Measurements from ENCODE around the gene UBR1.
"Not testable (repeated sequence)": the region's sequence is repeated elsewhere in the genome, so short reads cannot be mapped to it uniquely, and the experiment has no call there.

The UBR1 gene

DNA sequence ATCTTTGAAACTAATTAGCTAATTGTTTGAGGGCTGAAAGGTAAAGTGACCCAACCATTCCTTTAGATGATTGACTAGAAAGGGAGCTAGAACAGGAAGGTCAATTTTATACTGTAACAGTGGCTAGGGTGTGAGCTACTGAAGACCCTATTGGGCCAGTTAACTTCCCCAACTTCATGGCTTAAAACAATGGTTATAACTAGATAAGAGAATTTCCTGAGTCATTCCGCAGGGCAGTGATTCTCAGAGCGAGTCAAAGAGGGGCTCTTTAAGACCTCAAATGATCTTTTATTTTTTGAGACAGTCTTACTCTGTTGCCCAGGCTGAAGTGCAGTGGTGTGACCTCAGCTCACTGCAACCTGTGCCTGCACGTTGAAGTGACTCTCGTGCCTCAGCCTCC is 151.5 kb downstream of the UBR1 start:
- DNase-seq: no peak

DNA sequence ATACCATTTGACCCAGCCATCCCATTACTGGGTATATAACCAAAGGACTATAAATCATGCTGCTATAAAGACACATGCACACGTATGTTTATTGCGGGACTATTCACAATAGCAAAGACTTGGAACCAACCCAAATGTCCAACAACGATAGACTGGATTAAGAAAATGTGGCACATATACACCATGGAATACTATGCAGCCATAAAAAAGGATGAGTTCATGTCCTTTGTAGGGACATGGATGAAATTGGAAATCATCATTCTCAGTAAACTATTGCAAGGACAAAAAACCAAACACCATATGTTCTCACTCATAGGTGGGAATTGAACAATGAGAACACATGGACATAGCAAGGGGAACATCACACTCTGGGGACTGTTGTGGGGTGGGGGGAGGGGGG is 156.9 kb downstream of the UBR1 start:
- not testable (repeated sequence) for DNase-seq

DNA sequence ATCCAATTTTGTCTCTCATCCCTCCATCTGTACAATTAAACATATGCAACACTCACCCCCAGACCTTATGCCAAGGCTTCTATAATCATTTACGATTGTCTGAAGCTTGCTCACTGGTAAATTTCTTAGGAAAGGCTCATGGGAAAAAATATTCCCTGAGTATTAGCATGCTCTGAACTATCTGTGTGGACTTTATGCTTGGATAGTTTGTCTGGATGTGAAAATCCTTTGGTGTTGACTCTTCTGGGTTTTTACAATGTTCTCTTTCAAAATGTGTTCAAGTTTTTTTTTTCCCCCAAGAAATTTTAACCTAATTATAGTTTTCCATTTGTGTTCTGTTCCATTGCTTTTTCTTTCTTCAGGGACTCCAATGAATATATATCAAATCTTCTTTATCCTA is 165.3 kb downstream of the UBR1 start:
- DNase-seq: no peak

DNA sequence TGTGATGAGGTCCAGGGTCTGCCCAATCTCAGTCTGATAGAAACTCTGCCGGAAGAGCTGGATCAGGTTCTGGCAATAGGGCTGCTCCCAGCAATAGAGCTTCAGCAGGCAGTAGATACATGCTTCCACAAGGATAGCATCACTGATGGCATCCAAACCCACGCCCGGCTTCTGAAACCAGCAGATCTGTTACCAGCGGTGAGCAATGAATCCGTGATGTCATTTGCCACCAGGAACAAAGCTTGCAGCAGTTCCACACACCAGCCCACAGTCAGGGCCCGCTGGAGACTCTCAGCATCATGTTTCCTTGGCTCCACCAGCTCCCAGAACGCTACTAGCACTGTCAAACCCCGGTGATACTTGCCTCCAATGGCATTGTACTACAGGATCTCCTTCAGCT is 166.0 kb downstream of the UBR1 start:
- DNase-seq: no peak

DNA sequence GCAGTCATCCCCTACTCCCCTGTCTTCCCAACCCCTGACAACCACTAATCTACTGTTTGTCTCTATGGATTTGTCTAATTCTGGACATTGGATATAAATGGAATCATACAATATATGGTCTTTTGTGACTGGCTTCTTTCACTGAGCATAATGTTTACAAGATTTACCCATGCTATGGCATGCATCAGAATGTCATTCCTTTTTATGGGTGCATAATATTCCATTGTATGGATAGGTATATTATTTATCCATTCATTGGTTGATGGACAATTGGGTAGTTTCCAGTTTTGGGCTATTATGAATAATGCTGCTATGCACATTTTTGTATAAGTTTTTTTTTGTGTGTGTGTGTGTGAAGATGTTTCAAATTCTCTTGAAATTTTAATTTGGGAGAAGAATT is 168.7 kb downstream of the UBR1 start:
- no peak for DNase-seq

DNA sequence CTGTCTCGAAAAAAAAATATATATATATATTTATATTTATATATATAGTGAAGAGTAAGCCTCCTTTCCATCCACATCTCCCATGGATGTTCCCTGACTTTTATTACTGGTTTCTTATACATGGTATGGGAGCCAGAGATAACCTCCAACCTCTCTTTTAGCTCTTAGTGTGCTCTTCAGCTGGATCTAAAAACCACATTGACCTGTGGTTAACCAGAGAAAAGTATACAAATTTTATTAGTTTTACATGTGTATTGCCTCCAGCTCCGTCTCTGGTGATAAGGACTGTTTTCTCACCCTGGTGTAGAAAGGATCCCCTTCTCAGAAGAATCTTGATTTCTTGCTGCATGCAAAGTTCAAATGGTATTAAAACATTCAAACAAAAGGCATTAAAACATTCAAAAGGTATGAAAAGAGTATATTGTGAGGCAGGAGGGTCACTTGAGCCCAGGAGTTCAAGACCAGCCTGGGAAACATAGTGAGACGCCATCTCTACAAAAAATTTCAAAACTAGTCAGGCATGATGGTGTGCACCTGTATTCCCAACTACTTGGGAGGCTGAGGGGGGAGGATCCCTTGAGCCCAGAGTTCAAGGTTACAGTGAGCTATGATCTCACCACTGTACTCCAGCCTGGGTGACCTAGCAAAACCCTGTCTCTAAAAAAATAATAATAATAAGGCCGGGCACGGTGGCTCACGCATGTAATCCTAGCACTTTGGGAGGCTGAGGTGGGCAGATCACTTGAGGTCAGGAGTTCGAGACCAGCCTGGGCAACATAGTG is 171.8 kb downstream of the UBR1 start:
- DNase-seq: no peak

DNA sequence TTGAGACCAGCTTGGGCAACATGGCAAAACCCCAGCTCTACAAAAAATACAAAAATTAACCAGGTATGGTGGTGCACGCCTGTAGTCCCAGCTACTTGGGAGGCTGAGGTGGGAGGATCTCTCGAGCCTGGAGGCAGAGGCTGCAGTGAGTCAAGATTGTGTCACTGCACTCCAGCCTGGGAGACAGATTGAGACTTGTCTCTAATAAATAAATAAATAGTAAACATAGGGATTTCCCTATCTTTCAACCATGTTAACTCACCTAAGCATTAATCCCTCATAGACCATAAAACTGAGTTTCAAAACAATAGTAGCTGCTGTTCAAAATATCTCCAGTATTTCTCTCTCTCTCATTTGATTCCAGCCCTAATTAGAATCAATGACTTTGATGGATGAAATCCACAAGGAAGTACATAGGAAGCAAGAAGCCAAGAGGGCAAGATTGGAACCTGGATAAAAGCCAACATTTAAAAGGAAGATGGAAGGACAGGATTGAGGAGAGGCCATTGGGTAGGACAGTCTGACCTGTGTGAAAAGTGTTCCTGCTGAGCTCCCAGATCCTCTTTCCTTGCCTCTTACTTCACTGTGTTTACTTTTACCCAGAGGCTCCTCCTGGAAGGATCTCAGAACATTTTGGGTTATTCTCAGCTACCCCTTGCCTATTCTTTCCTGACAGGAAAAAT is 172.9 kb downstream of the UBR1 start:
- no peak for DNase-seq

DNA sequence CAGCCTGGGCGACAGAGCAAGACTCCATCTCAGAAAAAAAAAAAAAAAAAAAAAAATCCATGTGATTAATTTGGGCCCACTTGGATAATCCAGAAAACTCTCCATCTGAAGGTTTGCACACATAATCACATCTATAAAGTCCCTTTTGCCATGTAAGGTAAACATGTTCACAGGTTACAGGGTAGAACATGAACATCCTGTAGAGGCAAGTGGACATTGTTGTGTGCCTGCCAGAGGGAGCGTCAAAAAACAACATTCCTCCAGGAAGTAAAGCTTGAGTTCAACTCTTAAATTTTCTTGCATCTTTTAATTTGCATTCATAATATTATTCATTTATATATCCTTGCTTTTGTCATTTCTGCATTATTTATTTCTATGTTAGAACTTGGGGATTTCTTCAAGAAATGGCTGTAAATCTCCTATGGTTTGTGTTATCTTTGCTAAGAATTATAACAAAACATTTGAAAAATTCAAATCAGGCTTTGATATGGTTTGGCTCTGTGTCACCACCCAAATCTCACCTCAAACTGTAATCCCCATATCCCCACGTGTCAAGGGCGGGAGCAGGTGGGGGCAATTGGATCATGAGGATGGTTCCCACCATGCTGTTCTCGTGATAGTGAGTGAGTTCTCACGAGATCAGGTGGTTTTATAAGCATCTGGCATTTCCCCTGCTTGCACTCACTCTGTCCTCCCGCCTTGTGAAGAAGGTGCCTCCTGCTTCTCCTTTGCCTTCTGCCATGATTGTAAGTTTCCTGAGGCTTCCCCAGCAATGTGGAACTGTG is 173.9 kb downstream of the UBR1 start:
- no peak for DNase-seq

DNA sequence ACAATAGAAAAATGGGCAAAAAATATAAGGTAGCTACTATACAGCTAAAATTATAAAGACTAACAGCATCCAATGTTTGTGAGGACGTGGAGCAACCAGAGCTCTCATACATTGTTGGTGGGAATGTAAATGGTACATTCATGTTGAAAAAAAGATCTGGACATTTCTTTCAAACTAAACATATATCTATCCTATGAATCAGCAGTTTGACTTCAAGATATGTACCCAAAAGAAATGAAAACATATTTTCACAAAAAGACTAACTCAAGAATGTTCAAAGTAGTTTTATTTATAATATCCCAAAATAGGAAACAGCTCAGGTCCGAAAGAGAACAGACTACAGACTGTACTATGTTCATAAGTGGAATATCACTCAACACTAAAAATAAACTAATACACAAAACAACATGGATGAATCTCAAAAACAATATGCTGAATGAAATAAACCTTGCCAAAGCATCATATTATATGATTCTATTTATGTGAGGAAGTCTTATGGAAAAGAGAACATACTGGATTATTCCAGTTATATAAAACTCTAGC is 176.5 kb downstream of the UBR1 start:
- no peak for DNase-seq

DNA sequence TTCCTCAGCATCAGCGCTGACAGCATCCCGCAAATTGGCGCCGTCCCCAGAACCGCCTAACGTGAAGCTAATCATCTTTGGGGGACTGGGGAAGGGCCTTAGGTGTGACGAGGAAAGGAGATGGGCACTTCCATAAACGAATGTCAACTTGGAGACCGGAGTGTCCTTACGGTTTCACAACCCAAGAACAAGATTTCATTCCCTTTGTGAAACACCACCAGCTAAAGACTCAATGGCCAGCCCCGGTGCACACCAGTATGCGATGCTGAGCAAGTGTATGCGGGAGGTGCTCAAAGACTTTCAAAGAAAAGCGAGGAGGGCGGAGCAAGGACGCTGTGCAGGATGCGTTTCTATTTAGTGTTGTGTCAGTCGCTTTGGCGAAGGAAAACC is 184.5 kb downstream of the UBR1 start:
- peak; percentile 44 for DNase-seq

DNA sequence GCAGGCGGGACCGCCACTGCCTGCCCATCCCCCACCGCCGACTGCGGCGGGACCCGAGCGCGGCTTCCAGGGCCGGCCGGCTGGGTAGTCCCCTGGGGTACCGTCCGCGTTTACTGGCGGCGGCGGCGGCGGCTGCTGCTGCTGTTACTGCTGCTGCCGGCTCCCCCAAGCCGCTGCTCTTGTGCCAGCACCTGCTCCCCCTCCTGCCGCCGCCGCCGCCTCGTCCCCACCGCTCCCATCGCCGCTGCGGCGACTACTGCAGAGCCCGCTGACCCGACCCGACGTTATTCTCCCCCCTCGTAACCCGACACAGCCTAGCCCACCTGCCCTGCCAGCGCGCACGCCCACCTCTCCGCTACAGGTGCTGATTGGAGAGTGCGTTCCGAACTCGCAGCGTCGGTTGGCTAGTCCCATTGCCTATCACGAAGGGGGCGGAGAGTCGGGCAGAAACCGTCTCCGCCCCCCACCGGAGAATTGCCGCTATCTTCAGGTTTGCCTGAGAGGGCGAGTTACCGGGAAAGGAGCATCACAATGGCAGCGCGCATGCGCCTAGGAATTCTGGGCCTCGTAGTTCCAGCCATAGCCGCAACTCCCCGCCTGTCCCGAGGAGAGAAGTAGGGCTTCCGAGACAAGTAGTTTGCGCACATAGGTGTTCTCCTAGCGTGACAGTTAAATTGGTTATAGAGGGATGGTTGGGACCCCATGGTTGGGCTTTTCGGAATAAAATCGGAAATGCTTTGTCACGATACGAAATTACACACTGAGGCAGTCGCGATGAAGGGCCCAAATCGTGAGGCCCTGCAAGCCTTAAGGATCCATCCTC is 185.1 kb downstream of the UBR1 start, which contains the start of gene TTBK2:
TSS of gene TTBK2 (minus strand) at position 260 of the 823 bp plus-strand sequence. CDS start 42,161 bp downstream, outside the sequence.
- peak; percentile 98 for DNase-seq

DNA sequence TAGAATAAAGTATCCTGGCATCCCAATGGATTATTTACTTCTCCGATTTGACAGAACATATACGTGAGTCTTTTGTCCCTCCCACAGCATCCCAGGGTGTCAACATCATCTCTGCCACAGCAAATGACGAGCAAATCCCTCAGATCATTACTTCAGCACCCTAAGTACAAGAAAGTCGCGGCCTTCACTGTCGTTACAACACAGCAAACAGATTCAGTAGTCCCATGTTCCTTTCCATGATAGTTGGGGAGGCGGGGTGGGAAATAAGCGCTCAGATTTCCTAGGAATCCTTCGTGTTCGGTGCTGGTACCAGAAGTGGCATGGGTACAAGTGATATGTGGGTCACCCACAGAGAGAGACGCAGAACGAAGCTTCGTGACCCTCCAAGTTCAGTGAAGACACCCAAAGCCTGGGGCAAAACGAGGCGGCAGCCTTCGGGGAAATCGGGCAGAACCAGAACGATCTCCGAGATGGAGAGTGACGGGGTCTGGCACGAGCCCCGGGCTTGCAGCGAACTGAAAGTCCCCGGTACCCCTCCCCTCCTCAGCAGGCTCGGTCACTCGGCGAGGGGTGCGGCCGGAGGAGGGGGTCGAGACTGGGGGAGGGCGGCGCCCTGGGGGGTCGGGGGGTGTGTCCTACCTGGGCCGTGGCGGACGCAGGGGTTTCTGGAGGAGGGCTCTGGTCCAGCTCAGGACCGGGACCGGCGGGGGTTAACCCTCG is 185.9 kb downstream of the UBR1 start:
- DNase-seq: peak; percentile 39

DNA sequence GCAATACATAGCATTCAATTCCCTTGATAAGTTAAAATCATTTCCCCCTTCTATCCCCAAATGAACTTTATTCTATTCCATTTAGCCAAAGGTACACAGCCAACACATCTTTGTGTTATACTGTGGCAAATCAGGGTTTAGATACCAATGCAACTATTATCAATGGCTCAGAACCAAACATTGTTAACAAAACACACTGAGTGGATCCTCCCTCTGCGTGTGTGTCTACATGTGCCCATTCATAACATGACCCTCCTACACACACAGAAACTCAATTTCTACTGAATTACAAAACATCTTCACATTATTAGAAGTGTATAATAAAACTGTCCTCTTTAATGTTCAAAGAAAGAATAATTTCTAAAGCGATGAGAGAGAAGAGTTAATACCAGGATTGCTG is 186.5 kb downstream of the UBR1 start:
- DNase-seq: no peak

DNA sequence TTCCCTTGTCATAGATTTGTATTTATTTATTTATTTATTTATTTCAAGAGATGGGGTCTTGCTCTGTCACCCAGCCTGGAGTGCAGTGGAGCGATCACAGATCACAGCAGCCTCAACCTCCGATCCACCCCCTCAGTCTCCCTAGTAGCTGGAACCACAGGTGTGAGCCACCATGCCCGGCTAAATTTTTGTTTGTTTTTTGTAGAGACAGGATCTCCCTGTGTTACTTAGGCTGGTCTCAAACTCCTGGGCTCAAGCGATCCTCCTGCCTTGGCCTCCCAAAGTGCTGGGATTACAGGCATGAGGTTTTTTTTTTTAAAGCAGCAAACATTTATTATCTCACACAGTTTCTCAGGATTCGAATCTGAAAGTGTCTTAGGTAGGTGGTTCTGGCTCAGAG is 187.8 kb downstream of the UBR1 start:
- no peak for DNase-seq

DNA sequence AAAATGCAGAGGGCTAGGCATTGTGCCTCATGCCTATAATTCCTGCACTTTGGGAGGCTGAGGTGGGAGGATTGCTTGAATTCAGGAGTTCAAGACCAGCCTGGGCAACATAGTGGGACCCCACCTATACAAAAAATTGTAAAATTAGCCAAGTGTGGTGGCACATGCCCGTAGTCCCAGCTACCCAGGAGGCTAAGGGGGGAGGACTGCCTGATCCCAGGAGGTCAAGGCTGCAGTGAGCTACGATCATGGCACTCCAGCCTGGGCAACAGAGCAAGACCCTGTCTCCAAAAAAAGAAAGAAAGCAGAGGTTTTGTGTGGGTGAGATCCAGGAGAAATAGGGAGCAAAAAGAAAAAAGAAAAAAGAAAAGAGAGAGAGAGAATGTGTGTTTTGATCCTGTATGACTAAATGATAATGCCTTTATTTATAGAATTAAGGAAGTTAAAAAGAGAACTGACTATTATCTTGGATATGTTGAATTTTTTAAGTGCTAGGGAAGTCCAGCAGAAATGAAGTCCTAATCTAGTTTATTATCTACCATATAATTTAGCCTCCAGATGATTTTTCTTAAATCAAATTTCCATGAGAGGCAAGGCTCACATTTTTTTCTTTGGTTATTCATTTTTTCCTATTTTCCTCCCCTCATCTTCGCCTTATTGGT is 190.1 kb downstream of the UBR1 start:
- DNase-seq: no peak

DNA sequence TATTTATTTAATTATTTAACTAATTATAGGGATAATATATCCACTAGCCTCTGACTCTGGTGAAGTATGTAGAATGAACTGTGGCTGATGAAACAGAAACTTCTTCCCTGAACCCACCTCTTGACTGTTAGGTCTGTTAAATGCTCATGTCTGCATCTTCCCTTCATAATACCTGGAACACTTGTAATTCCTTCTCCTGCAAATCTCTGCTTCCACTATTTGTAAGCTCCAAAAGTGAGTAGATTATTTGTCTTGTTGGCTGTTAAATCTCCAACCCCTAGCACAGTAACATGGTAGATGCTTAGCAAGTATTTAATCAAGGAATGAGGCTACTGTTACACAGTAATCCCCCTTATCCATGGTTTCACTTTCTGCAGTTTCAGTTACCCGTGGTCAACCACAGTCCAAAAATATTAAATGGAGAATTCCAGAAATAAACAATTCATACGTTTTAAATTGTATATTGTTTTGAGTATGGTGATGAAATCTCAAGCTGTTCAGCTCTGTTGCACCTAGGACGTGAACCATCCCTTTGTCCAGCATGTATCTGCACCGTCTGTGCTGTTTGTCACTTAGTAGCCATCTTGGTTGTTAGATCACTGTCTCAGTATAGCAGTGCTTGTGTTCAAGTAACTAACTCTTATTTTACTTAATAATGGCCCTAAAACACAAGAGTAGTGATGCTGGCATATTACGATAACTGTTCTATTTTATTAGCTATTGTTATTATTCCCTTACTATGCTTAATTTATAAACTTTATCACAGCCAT is 190.9 kb downstream of the UBR1 start:
- DNase-seq: no peak

DNA sequence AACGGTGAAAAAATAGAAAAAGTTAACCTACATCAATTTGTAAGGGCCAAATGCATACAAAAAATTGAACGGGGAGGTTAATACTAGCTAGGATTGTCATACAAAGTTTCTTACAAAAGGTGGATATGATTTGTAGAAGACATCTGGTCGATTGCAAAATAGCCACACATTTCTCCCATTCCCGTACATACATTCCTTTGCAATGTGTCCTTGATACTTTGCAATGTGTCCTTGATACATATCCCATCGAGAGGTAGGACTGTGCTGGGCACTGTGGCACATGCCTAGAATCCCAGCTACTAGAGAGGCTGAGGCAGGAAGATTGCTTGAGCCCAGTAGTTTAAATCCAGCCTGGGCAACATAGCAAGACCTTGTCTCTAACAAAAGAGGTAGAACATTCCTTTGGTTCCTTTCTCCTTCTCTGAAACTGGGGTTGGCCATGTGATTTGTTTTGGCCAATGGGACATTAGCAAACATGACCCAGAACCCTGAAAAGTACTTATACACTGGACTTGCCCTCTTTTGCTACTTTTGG is 194.7 kb downstream of the UBR1 start:
- DNase-seq: no peak

DNA sequence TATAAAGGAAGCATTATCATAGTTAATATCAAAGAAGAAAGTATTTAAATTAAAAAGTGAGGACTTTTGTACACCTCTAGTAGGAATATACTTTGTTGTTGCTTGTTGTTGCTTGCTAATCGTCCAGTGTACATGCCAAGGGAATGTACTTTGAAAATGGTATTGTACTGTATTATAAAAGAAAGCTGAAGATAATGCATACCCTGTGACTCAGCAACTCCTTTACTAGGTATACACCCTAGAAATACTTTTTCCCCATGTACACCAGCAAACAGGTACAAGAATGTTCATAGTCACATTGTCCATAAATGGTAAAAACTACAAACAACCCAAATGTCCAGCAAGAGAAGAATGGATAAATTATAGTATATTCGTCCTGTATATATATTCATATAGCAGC is 197.3 kb downstream of the UBR1 start:
- DNase-seq: no peak

DNA sequence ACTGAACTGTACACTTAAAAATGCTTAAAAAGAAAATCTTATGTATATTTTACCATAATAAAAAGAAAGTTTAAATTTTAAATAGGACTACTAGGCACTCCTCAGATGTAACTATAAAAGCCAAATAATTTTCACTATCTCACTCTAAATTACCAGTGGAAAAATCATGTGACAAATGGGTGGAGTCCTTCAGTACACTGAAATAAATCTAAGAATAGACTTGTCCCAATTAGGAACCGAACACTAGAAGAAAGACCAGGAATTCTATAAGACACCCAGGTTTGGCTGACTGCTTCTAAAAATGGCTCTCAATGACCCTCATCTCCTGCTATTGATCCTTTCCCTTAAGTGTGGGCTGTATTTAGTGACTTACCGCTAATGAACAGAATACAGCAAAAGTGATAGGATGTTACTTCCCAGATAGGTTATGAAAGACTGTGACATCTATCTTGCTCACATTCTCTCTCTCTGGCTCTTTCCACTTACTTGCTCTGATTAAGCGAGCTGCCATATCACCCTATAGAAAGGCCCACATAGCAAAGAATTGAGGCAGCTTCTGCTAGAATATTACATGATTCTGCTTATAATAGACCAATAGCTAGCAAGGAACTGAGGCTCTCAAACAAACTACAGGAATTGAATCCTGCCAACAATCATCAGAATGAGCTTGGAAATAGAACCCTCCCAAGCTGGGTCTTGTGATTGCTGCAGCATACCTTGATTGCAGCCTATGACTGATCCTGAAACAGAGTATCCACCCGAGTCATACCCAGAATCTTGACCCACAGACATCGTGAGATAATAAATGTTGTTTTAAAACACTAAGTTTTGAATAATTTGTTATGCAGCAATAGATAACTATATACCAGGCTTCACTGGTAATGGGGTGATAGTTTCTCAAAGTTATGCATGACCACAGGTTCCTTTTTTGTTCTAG is 202.2 kb downstream of the UBR1 start:
- no peak for DNase-seq
